IMR-90 (cell line): Measurements from ENCODE around the gene DCHS1. TPM values are rescaled to one million over a fixed set of nuclear protein-coding genes. Genes with fewer than 3 reads are reported as not detected.

ENCODE experiments used
- ATAC-seq: fragments of 200-7000 bp; cut with Tn5 transposase; 2 replicates; pipeline ENCODE4 v1.9.1; 2020; ENCODE audit warnings: low read depth, mild to moderate bottlenecking, moderate library complexity
- BruUV-seq: library from RNA; stranded (reverse); fragments of 400-500 nt; replicated peaks from 2 replicates; lab custom pipeline; 2021; lab: Mats Ljungman, UMichigan
- CTCF ChIA-PET: fragments of 300-600 bp; formaldehyde crosslinking; extraction: SDS; loops from one replicate; lab custom pipeline; 2021; ENCODE audit warnings: antibody characterized with exemption; lab: Yijun Ruan, JAX
- POLR2A ChIA-PET: fragments of 300-600 bp; sonication (Branson Sonifier 250); formaldehyde crosslinking; loops from one replicate; lab custom pipeline; 2022; ENCODE audit warnings: antibody characterized with exemption; ENCODE audit not compliant: unreplicated experiment; lab: Charles Lee
- DNase-seq: peaks from one replicate; pipeline ENCODE4 v3.0.0; 2013
- H2AFZ ChIP-seq: replicated peaks from 2 replicates; pipeline ENCODE3; 2013; ENCODE audit warnings: low read length, mild to moderate bottlenecking; ENCODE audit not compliant: poor library complexity
- H2AK5ac ChIP-seq: 2 replicates; pipeline ENCODE4 v1.6.1; 2013; ENCODE audit warnings: low read depth, low read length, inconsistent platforms
- H2AK9ac ChIP-seq: replicated peaks from 2 replicates; pipeline ENCODE3; 2013; ENCODE audit warnings: mild to moderate bottlenecking, low read depth, low read length, moderate library complexity; ENCODE audit not compliant: poor library complexity
- H2BK120ac ChIP-seq: 2 replicates; pipeline ENCODE4 v1.6.1; 2013; ENCODE audit warnings: low read depth, low read length, inconsistent platforms
- H2BK15ac ChIP-seq: 3 replicates; pipeline ENCODE4 v1.6.1; 2013; ENCODE audit warnings: low read depth, low read length, inconsistent platforms
- H2BK20ac ChIP-seq: 2 replicates; pipeline ENCODE4 v1.6.1; 2013; ENCODE audit warnings: low read depth, mild to moderate bottlenecking, inconsistent platforms, low read length, moderate library complexity
- H2BK5ac ChIP-seq: 2 replicates; pipeline ENCODE4 v1.6.1; 2013; ENCODE audit warnings: mild to moderate bottlenecking, low read depth, low read length, inconsistent platforms; ENCODE audit not compliant: poor library complexity, severe bottlenecking
- H3K14ac ChIP-seq: replicated peaks from 2 replicates; pipeline ENCODE4 v1.6.1; 2013; ENCODE audit warnings: low read depth, low read length, inconsistent platforms
- H3K18ac ChIP-seq: 2 replicates; pipeline ENCODE4 v1.6.1; 2013; ENCODE audit warnings: low read depth, low read length, control low read depth
- H3K23ac ChIP-seq: 2 replicates; pipeline ENCODE4 v1.6.1; 2013; ENCODE audit warnings: low read depth, low read length, inconsistent platforms
- H3K27ac ChIP-seq: 2 replicates; pipeline ENCODE4 v1.5.1; 2013; ENCODE audit warnings: mild to moderate bottlenecking, control low read depth, low read length; ENCODE audit not compliant: insufficient read depth
- H3K27me3 ChIP-seq: 2 replicates; pipeline ENCODE4 v1.6.1; 2013; ENCODE audit warnings: low read length; ENCODE audit not compliant: control insufficient read depth, insufficient read depth
- H3K36me3 ChIP-seq: 2 replicates; pipeline ENCODE4 v1.6.1; 2013; ENCODE audit warnings: low read length, mixed read lengths; ENCODE audit not compliant: control insufficient read depth, insufficient read depth
- H3K4ac ChIP-seq: 2 replicates; pipeline ENCODE4 v1.6.1; 2013; ENCODE audit warnings: low read depth, low read length, inconsistent platforms
- H3K4me1 ChIP-seq: 2 replicates; pipeline ENCODE4 v1.6.1; 2013; ENCODE audit warnings: low read length, mixed read lengths; ENCODE audit not compliant: control insufficient read depth, insufficient read depth
- H3K4me2 ChIP-seq: 2 replicates; pipeline ENCODE4 v1.6.1; 2013; ENCODE audit warnings: low read depth, mild to moderate bottlenecking, control low read depth, low read length, moderate library complexity
- H3K4me3 ChIP-seq: 2 replicates; pipeline ENCODE4 v1.5.1; 2013; ENCODE audit warnings: low read depth, mild to moderate bottlenecking, control low read depth, low read length, moderate library complexity; ENCODE audit not compliant: insufficient read depth
- H3K56ac ChIP-seq: 2 replicates; pipeline ENCODE4 v1.6.1; 2013; ENCODE audit warnings: low read length, inconsistent platforms; ENCODE audit not compliant: insufficient read depth; ENCODE audit errors: extremely low read depth
- H3K79me1 ChIP-seq, 2 experiments: 2 replicates each; pipeline ENCODE4 v1.6.1; 2013; ENCODE audit warnings: low read length in 2 of 2, inconsistent platforms in 1 of 2, low read depth in 1 of 2
- H3K9ac ChIP-seq: 2 replicates; pipeline ENCODE4 v1.6.1; 2013; ENCODE audit warnings: low read depth, low read length, control low read depth
- H3K9me1 ChIP-seq: 2 replicates; pipeline ENCODE4 v1.6.1; 2013; ENCODE audit warnings: low read length, inconsistent platforms; ENCODE audit not compliant: insufficient read depth
- H3K9me3 ChIP-seq: 2 replicates; pipeline ENCODE4 v1.6.1; 2013; ENCODE audit warnings: low read length; ENCODE audit not compliant: control insufficient read depth, insufficient read depth
- H4K20me1 ChIP-seq: 2 replicates; pipeline ENCODE4 v1.6.1; 2013; ENCODE audit warnings: low read length, inconsistent platforms; ENCODE audit not compliant: insufficient read depth
- H4K5ac ChIP-seq: 2 replicates; pipeline ENCODE4 v1.6.1; 2013; ENCODE audit warnings: mild to moderate bottlenecking, low read depth, low read length, control low read depth
- H4K8ac ChIP-seq, 2 experiments: 2 replicates each; pipeline ENCODE4 v1.6.1; 2013; ENCODE audit warnings: low read depth in 2 of 2, low read length in 2 of 2, control low read depth in 1 of 2, inconsistent platforms in 1 of 2
- H4K91ac ChIP-seq: 2 replicates; pipeline ENCODE4 v1.6.1; 2013; ENCODE audit warnings: low read depth, low read length, inconsistent platforms; ENCODE audit not compliant: insufficient read depth
- BHLHE40 ChIP-seq: fragments of 150-350 bp; IDR thresholded peaks from 2 replicates; pipeline ENCODE4 v1.6.1; 2016; ENCODE audit warnings: mild to moderate bottlenecking, low read depth, low read length
- CEBPB ChIP-seq: IDR thresholded peaks from 2 replicates; pipeline ENCODE4 v1.6.1; 2012; ENCODE audit warnings: low read depth, low read length, improper control_type of control experiment
- CHD1 ChIP-seq: IDR thresholded peaks from 2 replicates; pipeline ENCODE4 v1.6.1; 2012; ENCODE audit warnings: low read depth, low read length, improper control_type of control experiment
- CTCF ChIP-seq: conservative IDR thresholded peaks from 2 replicates; pipeline ENCODE4 v1.5.1; 2012; ENCODE audit warnings: mild to moderate bottlenecking, low read depth, low read length, improper control_type of control experiment
- ELK1 ChIP-seq: fragments of 150-350 bp; IDR thresholded peaks from 2 replicates; pipeline ENCODE4 v1.6.1; 2016; ENCODE audit warnings: low read depth, mild to moderate bottlenecking, low read length, moderate library complexity, borderline replicate concordance
- MAFK ChIP-seq: IDR thresholded peaks from 2 replicates; pipeline ENCODE4 v1.6.1; 2012; ENCODE audit warnings: low read depth, low read length, improper control_type of control experiment
- MAZ ChIP-seq: IDR thresholded peaks from 2 replicates; pipeline ENCODE4 v1.6.1; 2012; ENCODE audit warnings: low read depth, mild to moderate bottlenecking, low read length, improper control_type of control experiment, moderate library complexity, borderline replicate concordance
- MXI1 ChIP-seq: IDR thresholded peaks from 2 replicates; pipeline ENCODE4 v1.6.1; 2012; ENCODE audit warnings: low read depth, mild to moderate bottlenecking, low read length, moderate library complexity, borderline replicate concordance
- NFE2L2 ChIP-seq: fragments of 150-350 bp; IDR thresholded peaks from 2 replicates; pipeline ENCODE4 v1.6.1; 2016; ENCODE audit warnings: low read depth, mild to moderate bottlenecking, low read length
- POLR2A ChIP-seq: IDR thresholded peaks from 2 replicates; pipeline ENCODE4 v1.6.1; 2012; ENCODE audit warnings: mild to moderate bottlenecking, low read depth, low read length
- RAD21 ChIP-seq: IDR thresholded peaks from 2 replicates; pipeline ENCODE4 v1.6.1; 2012; ENCODE audit warnings: low read length, improper control_type of control experiment
- RCOR1 ChIP-seq: IDR thresholded peaks from 2 replicates; pipeline ENCODE4 v1.6.1; 2012; ENCODE audit warnings: mild to moderate bottlenecking, low read length, improper control_type of control experiment; ENCODE audit not compliant: insufficient replicate concordance
- RFX5 ChIP-seq: IDR thresholded peaks from 2 replicates; pipeline ENCODE4 v1.8.0; 2012; ENCODE audit warnings: low read depth, mild to moderate bottlenecking, low read length, moderate library complexity
- SMC3 ChIP-seq: fragments of 150-350 bp; IDR thresholded peaks from 2 replicates; pipeline ENCODE4 v1.6.1; 2016; ENCODE audit warnings: low read depth, mild to moderate bottlenecking, antibody characterized with exemption, low read length, moderate library complexity
- USF2 ChIP-seq: fragments of 150-350 bp; IDR thresholded peaks from 2 replicates; pipeline ENCODE4 v1.6.1; 2017; ENCODE audit warnings: mild to moderate bottlenecking, antibody characterized with exemption, low read length, low read depth
- WGBS, 2 experiments: methylation state at CpG; one replicate each; pipeline versions ENCODE4 v1.1.5 to v1.1.7; 2013; ENCODE audit warnings: missing lambda C conversion rate in 2 of 2; ENCODE audit not compliant: insufficient read length in 1 of 2; ENCODE audit errors: extremely low coverage in 2 of 2; 5-methylcytosine and 5-hydroxymethylcytosine counted together
- dilution Hi-C: fragments of 300-500 bp; cut with HindIII; formaldehyde crosslinking; loops from one replicate; pipeline ENCODE4 v1.14.3; 2018; ENCODE audit warnings: low sequenced_read_pairs; ENCODE audit not compliant: unreplicated experiment
- in situ Hi-C: fragments of 300-500 bp; cut with MboI; formaldehyde crosslinking; loops from 3 replicates; pipeline ENCODE4 v1.14.3; 2019; ENCODE audit warnings: low sequenced_read_pairs, inconsistent platforms, mixed read lengths
- intact Hi-C: fragments of 100-400 bp; cut with micrococcal nuclease; formaldehyde crosslinking; loops from 2 replicates; pipeline ENCODE4 v1.10.0; 2022
- polyA plus RNA-seq, 3 experiments: library from polyadenylated mRNA; depleted of rRNA; stranded (reverse); fragments of >200 nt; gene quantifications; 2 replicates each; pipeline ENCODE4 v1.2.3, GENCODE V29; 2012; ENCODE audit warnings: low replicate concordance in 1 of 3
- total RNA-seq: library from RNA; depleted of rRNA; stranded (reverse); fragments of >200 nt; gene quantifications from 2 replicates; pipeline ENCODE4 v1.2.3, GENCODE V29; 2012

DCHS1 gene
- total and polyA plus RNA-seq, 2 of the 4 experiments (the other 2 are of a cell fraction): 1.4 to 3.3 TPM

- Histone ChIP-seq H3K23ac (no peak overlapping the region), H2BK120ac (no peak overlapping the region), H3K27me3 (no peaks in the 10 kb centered on the region), H3K9ac (no peak overlapping the region), H3K9me3 (no peaks in the 10 kb centered on the region), H2AK9ac (no peak overlapping the region), H2BK20ac (no peak overlapping the region), H3K4ac (no peak overlapping the region), H3K56ac (no peak overlapping the region), H3K18ac (no peak overlapping the region), H3K9me1 (0 out of 2 replicates have a peak, but pooled peaks cover 4% of the 10 kb centered on the region), H3K4me1 (no peaks in the 10 kb centered on the region), H2BK5ac (no peak overlapping the region), H4K91ac (no peak overlapping the region), H4K5ac (no peak overlapping the region), H2BK15ac (no peak overlapping the region), H3K27ac (no peak overlapping the region), H4K8ac (no peak overlapping the region), H3K4me3 (no peak overlapping the region), H3K4me2 (no peak overlapping the region), H2AFZ (no peak overlapping the region), H4K20me1 (no peaks in the 10 kb centered on the region), H3K79me1 (peaks cover 21 to 46% of the 10 kb centered on the region in 2 experiments), H3K14ac (no peak overlapping the region), H2AK5ac (no peak overlapping the region), H3K36me3 (peaks cover 33% of the 10 kb centered on the region)
- no peak for TF ChIP-seq ELK1
- no peak for TF ChIP-seq MXI1
- no peak for TF ChIP-seq POLR2A
- no peak for TF ChIP-seq CHD1
- no peak for TF ChIP-seq SMC3
- TF ChIP-seq RAD21: no peak
- TF ChIP-seq NFE2L2: no peak
- no peak for TF ChIP-seq RCOR1
- no peak for TF ChIP-seq BHLHE40
- no peak for TF ChIP-seq MAZ
- no peak for TF ChIP-seq MAFK
- no peak for TF ChIP-seq RFX5
- TF ChIP-seq CEBPB: no peak
- no peak for TF ChIP-seq USF2
- no peak for TF ChIP-seq CTCF
- ATAC-seq (no peak), DNase-seq (no peak)
- ChIA-PET CTCF (interaction anchor here (2.0 kb wide), 1 partner anchor 63 kb away, joined by 6 read pairs; no protein-coding TSS in a partner anchor), POLR2A (interaction anchor here (1.0 kb wide), 1 partner anchor 10 kb away, joined by 3 read pairs; no protein-coding TSS in a partner anchor)
- no TSS peak for BruUV-seq
- 100% methylated on average over 1 of the region's 3 CpGs; no CpG with 5 or more reads in 1 of the 2 experiments for WGBS, 2 experiments
- in situ Hi-C loops (no loop called here), dilution Hi-C loops (no loop called here), intact Hi-C loops (loop anchor here (5.0 kb wide), 1 partner anchor 52 kb away; no protein-coding TSS in a partner anchor)
Observed at GRCh38 chr11:6594142-6594768, 61.4 kb downstream of the DCHS1 start.
